ENCODE data around the gene ACOXL. TPM values are rescaled to one million over a fixed set of nuclear protein-coding genes. Genes with fewer than 3 reads are reported as not detected.

ACOXL gene
- total RNA-seq, 1 experiment from 2014 or later, result not detected

DNA sequence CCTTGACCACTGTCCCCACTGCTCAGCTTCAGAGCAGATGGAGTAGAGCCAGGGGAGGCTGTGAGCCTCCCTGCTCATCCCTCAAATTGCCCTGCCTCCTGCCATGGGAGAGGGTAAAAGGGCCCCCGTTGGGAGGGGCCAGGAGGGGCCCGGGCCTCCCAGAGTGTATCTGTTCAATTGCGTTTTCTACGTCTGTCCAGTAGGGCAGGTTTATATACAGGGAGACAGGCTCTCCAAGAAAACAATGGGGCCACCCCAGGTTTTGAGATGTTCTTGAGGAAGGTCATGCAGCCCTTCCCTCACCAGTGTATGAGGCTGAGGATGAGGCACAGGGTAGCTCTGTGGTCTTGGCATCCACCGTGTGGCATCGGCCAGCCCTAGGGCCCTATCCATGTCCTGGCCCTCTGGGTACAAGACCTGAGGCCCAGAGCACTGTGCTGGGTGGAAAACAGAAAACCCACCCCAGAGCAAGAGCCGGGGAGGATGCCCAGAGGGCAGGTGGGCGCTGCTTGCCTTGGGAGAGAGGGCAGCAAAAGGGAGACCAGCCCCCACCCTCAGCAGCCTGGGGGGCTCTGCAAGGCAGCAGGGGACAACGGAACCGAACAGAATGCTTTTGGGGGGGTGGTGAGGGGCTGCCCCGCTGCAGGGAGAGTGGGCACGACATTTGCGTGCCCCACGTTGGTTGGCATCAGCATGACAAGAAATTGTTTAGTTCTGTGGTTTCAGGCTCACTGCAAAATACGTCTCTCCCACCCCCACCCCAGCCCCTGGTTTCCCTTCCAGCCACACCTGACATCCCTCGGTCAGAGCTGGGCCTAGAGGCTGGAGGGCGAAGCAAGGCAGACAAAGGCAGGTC is 141.5 kb downstream of the ACOXL start:
- DNase-seq (ENCODE audit: low read depth), result no peak

DNA sequence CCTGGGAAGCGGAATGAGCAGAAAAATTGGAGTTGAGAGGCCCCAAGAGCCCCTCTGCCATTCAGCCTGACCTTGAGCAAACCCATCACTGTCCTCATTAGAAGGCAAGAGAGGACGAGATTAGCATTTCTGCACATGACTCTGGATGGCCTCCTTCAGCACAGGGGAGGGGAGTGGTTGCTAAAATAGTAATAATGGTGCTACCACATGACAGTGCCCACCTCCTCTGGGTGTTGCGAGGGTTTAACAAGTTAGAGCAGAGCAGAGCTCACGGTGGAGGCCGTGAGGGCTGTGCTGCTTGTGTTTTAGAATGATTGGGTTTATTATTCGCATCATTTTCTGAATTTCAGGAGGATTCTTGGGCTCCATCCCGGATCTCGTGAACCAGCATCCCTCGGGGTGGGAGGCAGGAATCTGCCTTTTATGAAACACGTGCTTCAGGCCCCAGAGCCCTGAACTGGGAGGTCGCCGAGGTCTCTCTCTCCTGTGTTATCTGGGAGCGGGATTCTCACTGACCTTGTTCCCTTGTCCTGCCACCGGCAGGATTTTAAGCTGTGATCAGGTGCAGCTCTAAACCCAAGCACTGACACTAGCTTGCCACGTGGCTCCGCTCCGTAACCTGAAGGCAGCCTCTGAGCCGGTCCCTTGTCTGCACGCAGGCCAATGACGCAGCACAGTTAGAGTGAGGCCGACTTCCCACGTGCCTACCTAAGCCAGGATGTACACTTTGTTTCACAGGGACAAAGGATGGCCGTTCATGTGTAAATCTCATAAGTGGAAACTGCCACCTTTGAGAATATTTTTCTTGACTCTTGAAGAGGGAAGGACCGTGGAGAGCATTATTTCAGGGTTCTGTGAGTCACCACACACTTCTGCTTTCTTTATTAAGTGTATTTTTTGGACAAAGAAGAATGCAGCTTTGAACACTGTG is 142.3 kb downstream of the ACOXL start:
- no peak for DNase-seq (ENCODE audit: low read depth)

DNA sequence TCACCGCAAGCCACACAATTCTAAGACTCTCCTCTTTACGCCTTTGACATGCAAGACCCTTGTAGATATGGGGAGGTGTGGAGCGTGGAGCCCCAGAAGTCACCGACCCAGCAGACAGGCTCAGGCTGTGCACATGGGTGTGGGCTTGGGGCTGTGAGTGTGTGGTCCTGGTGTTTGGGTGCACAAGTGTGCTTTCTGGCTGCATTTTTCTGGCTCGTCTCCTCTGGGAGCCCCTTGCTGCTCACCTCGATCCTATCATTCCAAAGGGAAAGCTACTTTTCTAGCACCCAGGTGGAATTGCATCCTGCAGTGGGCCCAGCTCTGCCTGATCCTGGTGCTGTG is 143.0 kb downstream of the ACOXL start:
- no peak for DNase-seq (ENCODE audit: low read depth)

DNA sequence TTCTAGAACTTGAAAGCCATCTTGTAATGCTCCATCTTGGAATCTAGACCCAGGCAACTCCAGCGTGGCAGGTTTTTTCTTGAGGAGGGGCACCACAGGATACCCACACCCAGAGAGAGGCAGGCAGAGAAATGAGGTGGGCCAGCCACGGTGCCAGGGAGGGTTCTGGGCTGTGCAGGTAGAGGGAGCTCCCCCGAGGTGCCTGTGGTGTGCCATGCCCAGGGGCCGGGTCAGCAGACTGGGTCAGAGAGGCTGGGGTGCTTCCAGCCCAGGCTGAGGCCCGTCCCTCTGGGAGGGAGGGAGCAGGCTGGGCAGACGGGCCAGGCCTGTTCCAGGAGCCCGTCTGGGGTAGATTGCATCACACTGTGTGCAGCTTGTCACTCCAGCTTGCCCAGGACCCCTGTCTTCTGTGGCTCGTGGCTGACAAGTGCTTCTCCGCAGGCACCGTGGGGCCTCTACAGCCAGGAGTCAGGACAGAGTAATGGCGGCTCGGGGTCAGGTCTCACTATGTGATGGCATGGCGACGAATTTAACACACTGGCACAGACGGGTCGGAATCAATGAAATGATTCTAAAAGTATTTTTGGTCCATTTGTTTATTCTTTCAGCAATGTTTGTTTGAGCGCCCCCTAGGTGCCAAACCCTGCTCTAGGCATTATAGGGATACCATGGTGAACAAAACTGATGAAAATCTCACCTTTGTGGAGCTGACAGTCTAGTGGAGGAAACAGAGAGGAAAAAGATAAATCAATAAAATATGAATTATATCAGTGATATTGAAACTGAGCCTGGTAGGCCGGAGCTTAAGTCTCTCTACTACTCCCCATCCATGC is 144.0 kb downstream of the ACOXL start:
- DNase-seq (ENCODE audit: low read depth), result no peak

DNA sequence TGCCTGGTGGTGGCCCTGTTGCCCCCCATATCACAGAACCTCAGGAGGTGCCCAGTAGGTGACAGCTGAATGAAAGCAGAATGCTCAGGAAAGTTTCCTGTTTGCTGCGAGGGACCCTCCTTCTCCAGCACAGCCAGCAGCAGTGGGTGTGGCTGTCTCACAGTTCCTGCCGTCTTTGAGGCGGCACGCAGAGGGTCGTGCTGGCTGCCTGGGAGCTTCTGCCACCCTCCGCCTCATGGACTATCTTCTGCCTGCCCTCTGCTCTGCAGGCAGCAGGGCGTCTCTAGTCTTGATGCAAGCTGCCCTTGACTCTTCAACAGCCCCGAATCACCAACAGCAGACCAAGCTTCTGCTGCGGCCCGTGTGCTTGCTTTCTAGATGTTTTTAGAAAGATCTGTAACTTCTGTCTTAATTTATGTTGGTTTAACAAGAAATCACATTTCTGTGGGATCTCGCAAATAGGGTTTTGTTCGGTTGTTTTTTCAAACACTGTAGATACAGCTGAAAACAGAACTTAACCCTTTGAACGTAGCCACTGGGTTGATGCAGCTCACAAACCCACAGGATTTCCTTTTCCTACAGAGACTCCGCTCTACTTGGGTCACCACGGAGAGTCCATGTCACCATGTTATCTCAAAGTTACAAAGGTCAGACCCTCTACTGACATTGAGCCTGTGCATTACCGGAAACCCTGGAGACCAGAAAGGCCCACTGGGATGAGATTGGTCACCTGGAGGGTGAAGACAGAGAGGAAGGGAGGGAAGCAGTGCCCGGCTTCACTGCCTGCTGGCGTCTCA is 144.9 kb downstream of the ACOXL start:
- no peak for DNase-seq (ENCODE audit: low read depth)

DNA sequence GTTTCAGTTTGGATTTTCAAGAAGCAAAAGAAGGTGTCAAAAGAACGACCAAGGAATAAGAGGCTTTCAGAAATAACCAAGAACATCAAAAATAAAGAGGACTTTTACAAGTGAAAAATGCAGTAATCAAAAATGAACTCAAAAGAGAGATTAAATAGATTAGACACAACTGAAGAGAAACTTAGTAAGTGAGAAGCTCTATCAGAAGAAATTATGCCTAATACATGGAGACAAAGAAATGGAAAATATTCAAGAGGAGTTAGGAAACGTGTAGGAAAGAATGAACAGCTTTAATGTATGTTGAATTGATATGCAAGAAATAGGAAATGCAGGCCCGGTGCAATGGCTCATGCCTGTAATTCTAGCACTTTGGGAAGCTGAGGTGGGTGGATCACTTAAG is 145.8 kb downstream of the ACOXL start:
- DNase-seq (ENCODE audit: low read depth), result no peak

DNA sequence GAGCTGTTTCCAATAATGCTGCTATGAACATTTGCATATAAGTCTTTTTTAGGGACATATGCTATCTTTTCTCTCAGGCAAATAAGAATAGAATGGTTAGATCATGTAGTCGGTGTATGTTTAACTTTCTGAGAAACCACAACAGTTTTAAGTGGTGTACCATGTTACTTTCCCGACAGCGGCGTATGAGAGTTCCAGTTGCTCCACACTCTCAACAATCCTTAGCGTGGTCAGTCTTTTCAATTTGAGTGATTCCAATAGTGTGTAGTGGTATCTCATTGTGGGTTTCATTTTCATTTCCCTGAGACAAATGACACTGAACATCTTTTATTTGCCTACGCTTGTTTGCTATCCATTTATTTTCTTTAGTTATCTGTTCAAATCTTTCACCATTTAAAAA is 149.5 kb downstream of the ACOXL start:
- DNase-seq (ENCODE audit: low read depth), result no peak

DNA sequence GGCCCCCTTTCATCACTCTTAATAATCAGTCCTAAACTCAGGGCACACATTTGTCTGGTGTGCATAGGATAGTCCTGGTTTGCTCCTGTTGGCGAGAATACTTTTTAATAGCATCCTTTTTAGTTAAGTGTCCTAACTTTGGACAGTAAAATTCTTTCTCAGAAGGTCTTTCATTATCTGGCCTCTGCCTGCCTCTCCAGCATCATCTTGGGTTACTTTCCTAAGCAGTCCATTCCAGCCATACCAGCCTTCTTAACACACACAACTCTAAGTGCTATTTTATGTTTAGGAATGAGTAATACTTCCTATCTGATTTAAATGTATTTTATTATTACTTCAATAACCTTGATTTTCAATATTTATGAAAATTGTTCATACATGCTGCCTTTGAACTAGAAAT is 151.0 kb downstream of the ACOXL start:
- DNase-seq (ENCODE audit: low read depth), result no peak

DNA sequence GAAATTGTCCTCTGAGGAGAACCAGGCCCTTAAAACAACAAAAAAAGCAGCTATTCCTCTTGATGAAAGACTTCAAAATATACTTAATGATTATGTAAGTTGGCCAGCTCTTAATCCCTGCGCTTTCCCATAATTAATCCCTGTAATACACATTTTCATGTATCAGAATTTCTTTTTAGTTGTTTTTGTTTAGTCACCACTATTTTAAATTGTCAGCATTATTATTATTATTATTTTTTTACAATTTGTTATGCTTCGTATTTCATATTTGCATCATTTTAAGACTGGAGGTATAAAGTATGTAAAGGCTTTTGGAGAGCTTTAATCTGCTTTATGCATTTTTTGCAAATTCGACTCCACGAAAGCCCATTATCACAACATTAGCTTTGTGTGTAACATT is 152.9 kb downstream of the ACOXL start:
- no peak for DNase-seq (ENCODE audit: low read depth)

DNA sequence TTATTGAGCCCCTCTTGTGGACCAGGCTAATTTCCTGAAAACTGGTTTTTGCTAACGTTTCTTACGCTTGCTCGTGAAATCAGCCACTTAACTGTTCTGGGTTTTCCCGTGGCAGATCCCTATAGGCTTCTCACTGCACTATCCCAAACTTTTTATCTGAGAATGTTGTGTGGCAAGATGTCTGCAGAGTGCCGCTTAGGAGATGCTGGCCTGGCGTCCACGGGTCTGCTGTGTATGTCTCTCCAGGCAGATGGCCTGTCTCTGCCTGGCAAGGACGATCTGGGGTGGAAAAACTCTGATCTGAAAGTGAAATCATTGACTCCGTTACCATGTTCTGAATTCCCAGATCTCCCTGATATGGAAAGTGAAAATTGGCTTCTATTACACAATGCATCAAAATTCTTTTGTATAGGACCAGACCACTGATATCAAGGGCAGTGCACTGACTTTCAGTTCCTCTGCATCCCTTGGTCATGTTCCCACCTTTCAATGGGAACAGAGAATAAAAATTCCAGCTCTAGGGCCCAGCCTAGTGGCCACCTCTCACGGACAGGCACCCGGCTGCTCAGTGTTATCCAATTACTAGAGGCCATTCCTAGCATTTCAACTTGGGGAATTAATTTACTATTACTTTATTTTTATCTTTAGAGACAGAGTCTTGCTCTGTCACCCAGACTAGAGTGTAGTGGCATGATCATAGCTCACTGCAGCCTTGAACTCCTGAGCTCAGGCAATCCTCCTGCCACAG is 154.6 kb downstream of the ACOXL start:
- no peak for DNase-seq (ENCODE audit: low read depth)

DNA sequence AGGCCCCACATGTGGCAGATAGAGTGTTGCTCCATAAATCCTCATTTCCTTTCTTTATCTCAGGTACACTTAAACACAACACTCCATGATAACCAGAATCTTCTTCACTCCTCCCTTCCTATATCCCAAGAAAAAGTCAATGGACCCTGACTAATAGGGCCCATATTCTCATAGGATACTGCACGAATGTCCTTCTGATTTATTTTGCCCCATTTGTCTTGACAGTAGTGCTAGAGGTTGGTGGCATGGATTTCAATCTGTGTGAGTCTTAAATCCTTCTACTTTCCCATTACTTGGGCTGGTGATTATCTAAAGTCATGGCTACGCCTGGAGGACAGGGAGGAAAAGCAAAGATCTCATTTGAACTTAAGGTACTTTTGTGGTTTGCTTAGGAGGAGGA is 156.0 kb downstream of the ACOXL start:
- DNase-seq (ENCODE audit: low read depth), result no peak

DNA sequence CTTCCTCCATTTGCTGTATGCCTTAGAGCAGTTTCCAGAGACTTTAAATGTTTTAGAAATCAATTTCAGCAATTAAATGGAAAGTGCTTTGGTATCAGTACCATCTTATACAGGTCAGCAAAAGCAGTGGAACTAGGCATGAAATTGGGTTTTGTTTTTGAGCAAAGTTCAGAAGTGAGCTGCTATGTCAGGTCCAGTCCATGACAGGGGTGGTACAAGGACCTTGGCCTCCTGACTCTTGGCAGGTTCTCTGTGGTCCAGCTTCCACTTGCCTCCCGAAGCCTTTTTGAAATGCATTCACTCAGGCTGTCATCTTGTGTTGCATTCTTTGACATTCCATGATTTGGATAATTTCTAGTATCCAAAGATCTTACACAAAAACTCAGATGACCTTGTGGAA is 159.3 kb downstream of the ACOXL start:
- no peak for DNase-seq (ENCODE audit: low read depth)

DNA sequence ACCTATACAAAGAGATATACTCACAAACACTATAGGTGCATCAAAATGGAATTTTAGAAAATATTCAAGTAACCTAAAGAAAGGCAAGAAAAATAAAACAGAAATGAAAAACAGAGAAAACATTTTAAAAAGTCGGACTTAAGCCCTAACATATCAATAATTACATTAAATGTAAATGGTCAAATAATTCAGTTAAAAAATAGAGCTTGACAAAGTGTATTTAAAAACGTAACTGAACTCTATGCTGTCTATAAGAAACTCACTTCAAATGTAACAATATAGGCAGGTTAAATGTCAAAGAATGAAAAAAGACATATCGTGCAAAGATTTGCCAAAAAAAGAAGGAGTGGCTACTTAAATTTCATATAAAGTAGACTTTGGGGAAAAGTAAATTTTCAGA is 163.9 kb downstream of the ACOXL start:
- DNase-seq (ENCODE audit: low read depth), result no peak

DNA sequence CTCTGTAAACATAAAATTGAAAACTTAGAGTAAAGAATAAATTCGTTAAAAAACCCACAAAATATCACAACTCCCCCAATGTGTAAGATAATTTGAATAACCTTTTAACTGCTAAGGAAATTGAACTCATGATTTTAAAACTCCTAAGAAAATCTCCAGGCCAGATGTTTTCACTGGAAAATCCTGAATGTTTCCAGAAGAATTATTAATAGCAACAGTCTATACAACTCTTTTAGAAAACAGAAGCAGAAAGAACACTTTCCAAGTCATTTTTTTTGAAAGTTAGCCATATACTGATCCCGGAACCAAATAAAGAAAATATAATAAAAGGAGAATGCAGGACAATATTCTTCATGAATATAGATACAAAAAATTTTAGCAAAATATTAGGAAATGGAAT is 165.6 kb downstream of the ACOXL start:
- no peak for DNase-seq (ENCODE audit: low read depth)

DNA sequence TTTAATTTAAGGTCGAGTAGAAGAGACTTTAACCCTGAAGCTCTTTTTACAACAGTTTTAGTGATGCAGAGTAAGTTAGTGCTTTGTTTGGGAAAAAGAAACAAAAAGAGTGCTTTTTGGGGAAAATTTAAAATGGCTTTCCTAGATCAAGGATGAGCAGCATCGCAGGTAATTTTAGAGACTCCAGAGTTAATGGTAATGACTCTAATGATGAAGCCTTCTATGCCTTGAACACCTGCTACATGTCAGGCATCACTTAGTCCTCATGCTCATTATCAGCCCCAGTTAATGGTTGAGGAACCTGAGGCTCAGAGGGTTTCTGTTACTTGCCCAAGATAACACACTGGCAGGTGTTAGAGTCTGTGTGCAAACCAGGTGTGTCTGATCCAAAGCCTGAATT is 167.8 kb downstream of the ACOXL start:
- no peak for DNase-seq (ENCODE audit: low read depth)

DNA sequence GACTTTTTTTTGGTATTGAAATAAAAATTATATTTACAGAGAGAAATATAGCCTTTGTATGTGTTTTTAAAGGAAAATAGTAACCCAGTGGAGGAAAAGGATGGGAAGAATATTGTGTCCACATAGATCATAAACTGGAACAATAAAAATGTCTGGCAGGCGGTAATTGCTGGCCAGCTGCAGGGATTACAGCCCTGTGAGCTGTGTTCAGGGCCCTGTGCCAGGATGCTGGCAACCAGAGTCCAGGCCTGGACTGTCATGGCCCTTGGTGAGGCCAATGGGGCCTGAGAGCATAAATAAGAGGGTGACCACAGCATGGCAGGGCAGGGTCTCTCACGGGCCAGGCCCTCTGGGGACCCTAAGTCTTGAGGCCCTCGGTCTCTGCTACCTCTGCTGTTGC is 171.2 kb downstream of the ACOXL start:
- DNase-seq (ENCODE audit: low read depth), result no peak

DNA sequence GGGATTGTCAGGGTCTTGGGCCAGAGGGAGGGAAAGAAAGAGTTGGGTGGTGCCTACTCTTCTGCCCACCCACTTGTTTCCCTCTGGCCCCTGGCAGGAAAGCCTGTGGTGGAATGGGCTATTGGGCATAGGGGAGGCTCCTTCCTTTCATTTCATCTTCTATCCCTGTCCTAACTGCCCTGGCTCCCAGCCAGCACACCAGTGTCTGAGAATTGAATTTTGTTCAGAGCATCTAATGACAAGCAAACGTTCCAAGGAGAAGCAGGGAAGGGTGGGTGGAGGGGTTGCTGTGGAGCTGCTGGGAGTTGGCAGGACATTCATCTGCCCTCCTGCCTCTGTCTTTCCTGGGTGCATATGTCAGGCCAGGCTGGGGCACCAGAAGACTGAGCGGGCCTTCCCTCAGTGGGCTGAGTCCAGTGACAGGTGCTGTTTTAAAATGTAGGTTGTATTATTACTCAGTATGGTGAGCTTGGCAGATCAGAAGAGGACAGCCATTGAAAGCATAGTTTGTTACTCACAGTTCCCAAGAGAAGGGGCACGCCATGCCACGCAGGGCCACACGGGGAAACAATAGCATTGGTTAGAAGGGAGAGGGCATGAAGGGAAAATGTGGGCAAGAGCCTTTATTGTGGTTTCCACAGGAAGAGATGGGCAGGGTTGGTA is 171.9 kb downstream of the ACOXL start:
- no peak for DNase-seq (ENCODE audit: low read depth)

DNA sequence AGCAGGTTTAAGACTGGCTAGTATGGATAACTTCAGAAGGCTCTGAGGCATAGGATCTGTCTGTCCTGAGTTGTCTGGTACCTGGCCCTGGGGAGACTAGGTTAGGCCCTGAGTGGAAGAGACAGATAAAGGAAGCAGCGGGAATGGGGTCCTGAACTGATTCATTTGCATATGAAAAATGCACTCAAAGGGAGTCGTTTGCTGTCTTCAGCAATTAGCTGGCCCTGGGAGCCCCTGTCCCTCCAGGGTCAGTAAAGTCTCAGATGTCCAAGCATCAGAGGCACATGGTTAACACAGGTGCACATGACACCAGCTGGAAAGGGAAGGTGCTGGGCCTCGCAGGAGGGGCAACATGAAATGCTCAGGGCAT is 172.4 kb downstream of the ACOXL start:
- no peak for DNase-seq (ENCODE audit: low read depth)

DNA sequence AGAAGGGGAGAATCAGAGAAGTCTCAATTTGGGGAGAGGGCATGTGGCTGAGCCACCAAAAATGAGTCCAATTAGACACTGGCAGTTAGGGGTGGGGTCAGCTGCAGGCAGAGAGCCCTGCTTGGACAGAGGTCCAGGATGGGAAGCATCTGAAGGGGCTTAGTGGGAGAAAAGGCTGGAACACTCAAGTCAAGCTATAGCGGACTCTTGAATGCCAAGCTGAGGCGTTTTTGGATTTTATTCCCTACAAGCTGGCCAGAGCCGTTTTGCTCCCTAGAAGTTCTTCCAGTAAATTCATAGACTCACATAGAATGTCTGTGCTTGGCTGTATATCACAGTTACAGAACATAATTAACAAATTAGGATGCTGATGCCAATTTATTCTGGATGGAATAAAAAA is 172.8 kb downstream of the ACOXL start:
- no peak for DNase-seq (ENCODE audit: low read depth)

Data from HT1080 (cell line).